ENCODE results near the gene IL23R. TPM values are rescaled to one million over a fixed set of nuclear protein-coding genes. Genes with fewer than 3 reads are reported as not detected.

IL23R gene
- total RNA-seq, 1 experiment from 2014 or later: not detected

DNA sequence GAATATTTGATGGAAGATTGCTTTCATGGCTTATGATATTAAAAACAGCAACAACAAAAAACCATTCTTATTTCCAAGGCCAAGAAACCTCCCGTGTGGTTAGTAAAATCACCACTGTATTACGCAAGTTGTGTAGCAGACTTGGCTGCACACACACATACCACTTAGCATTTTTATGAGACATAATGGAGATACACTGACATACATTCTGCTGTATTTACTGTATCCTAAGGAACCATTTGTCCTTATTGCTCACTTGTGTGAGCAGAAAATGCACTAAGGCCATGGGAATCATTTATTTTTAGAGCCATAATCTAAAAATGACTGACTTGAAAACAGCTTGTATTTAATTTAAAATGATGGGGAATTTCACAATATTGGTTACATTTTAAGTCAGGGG, 30.9 kb upstream of the IL23R start:
- H3K79me2 ChIP-seq (ENCODE audit: insufficient read depth, low read length): no peaks in the 10 kb centered on the region
- no peak overlapping the region for H2BK20ac ChIP-seq (ENCODE audit: low read depth, low read length, poor library complexity, severe bottlenecking)
- no peak overlapping the region for H2BK5ac ChIP-seq (ENCODE audit: insufficient read length, low read length)
- no peak overlapping the region for H3K9ac ChIP-seq (ENCODE audit: extremely low read depth, insufficient read length, low read length)
- no peak for DNase-seq
- peaks cover 15 to 24% of the 10 kb centered on the region in 2 experiments for H3K4me1 Mint-ChIP-seq
- no peak overlapping the region for H2BK12ac ChIP-seq (ENCODE audit: insufficient read length, low read depth, low read length)
- H4K5ac ChIP-seq (ENCODE audit: insufficient read length, low read depth, low read length): no peak overlapping the region
- H2AFZ ChIP-seq (ENCODE audit: low read length): no peak overlapping the region
- H3K27me3 Mint-ChIP-seq (ENCODE audit: low read depth): peaks cover 2% of the 10 kb centered on the region; the same call in 1 of the 2 replicates
- H3K14ac ChIP-seq (ENCODE audit: insufficient read depth, low read length): no peak overlapping the region
- H3K27ac Mint-ChIP-seq: no peak overlapping the region
- H4K20me1 ChIP-seq (ENCODE audit: control insufficient read depth, insufficient read depth, insufficient read length): no peaks in the 10 kb centered on the region
- H3K9me3 ChIP-seq (ENCODE audit: control insufficient read depth, low read depth, low read length): no peaks in the 10 kb centered on the region
- H3K4me1 ChIP-seq (ENCODE audit: insufficient read depth, low read length): no peaks in the 10 kb centered on the region
- no peak overlapping the region for H3K23ac ChIP-seq (ENCODE audit: insufficient read length, low read depth, low read length)
- no peak overlapping the region for H3K18ac ChIP-seq (ENCODE audit: insufficient read length, low read depth, low read length)
- no peaks in the 10 kb centered on the region for H3K79me1 ChIP-seq (ENCODE audit: insufficient read depth, low read depth, low read length, poor library complexity, severe bottlenecking)
- H3K4ac ChIP-seq (ENCODE audit: low read depth, low read length): no peak overlapping the region
- H3T11ph ChIP-seq (ENCODE audit: low read length): no peak overlapping the region
- no peak overlapping the region for H3K4me3 Mint-ChIP-seq
- H3K36me3 Mint-ChIP-seq (ENCODE audit: insufficient read depth in 1 of 3, low read depth in 3 of 3): no peaks in the 10 kb centered on the region
- no peak overlapping the region for H2BK120ac ChIP-seq (ENCODE audit: low read depth, low read length, poor library complexity, severe bottlenecking)
- H4K91ac ChIP-seq (ENCODE audit: insufficient read length, low read depth, low read length): no peak overlapping the region
- H3K23me2 ChIP-seq (ENCODE audit: insufficient read length, low read depth, low read length, poor library complexity, severe bottlenecking): no peaks in the 10 kb centered on the region
- no peaks in the 10 kb centered on the region for H3K27me3 ChIP-seq (ENCODE audit: insufficient read depth, low read length)
- WGBS (ENCODE audit: extremely low coverage, insufficient read length, low lambda C conversion rate): no CpG with 5 or more reads among the region's 2 CpGs
- no peak overlapping the region for H3K27ac ChIP-seq (ENCODE audit: insufficient read length, low read depth, low read length)
- H4K8ac ChIP-seq (replicated peaks; ENCODE audit: insufficient read length, low read depth, low read length): no peak overlapping the region
- no peak for TF ChIP-seq CTCF (conservative IDR thresholded peaks at IDR 0.05)
- H3K4me2 ChIP-seq (ENCODE audit: insufficient read depth, insufficient read length, low read length): no peak overlapping the region
- H2AK5ac ChIP-seq (ENCODE audit: insufficient read length, low read length): no peak overlapping the region
- H3K56ac ChIP-seq (ENCODE audit: insufficient read length, low read depth, low read length): no peak overlapping the region
- H3K9me3 Mint-ChIP-seq: no peaks in the 10 kb centered on the region
- no peak overlapping the region for H2BK15ac ChIP-seq (ENCODE audit: low read depth, low read length)

Data from H9 (cell line).